GM19239 (cell line): ENCODE measurements around the gene PAM.
"Not testable (repeated sequence)": the region's sequence is repeated elsewhere in the genome, so short reads cannot be mapped to it uniquely, and the experiment has no call there.

ENCODE experiments used
- DNase-seq: peaks from one replicate; pipeline ENCODE4 v3.0.0; 2011; ENCODE audit warnings: low spot score; ENCODE audit not compliant: insufficient read length
- FAIRE-seq: peaks from 2 replicates; lab custom pipeline; 2011; peaks lifted over from hg19 to GRCh38; lab: Jason Lieb, UNC

Gene PAM

GRCh38 chr5:102971676-102972293, 216.7 kb downstream of the PAM start:
- FAIRE-seq (peak; percentile 4), DNase-seq (no peak)

GRCh38 chr5:102974177-102974576, 219.1 kb downstream of the PAM start:
- FAIRE-seq (no peak), DNase-seq (no peak)

- FAIRE-seq = no peak
- no peak for DNase-seq
Measured at GRCh38 chr5:102975045-102975444, 219.9 kb downstream of the PAM start.

GRCh38 chr5:102975457-102976182, 220.5 kb downstream of the PAM start:
- no peak for FAIRE-seq

GRCh38 chr5:102981957-102982635, 227.0 kb downstream of the PAM start:
- FAIRE-seq (no peak), DNase-seq (no peak)

More at GRCh38 chr5:102975457-102976182, 220.5 kb downstream of the PAM start:
- no peak for DNase-seq

- DNase-seq (no peak), FAIRE-seq (no peak)
Measured at GRCh38 chr5:102986074-102986473, 231.0 kb downstream of the PAM start.

GRCh38 chr5:102988459-102988858, 233.4 kb downstream of the PAM start:
- FAIRE-seq (no peak), DNase-seq (no peak)

GRCh38 chr5:102991802-102992201, 236.7 kb downstream of the PAM start:
- no peak for DNase-seq
- no peak for FAIRE-seq

- FAIRE-seq = no peak
- no peak for DNase-seq
Measured at GRCh38 chr5:102996011-102996575, 241.0 kb downstream of the PAM start.

GRCh38 chr5:102998224-102998623, 243.1 kb downstream of the PAM start:
- FAIRE-seq = no peak
- DNase-seq = no peak

- FAIRE-seq (no peak), DNase-seq (no peak)
Measured at GRCh38 chr5:102999191-102999590, 244.1 kb downstream of the PAM start.

GRCh38 chr5:102999621-103000020, 244.5 kb downstream of the PAM start:
- DNase-seq, FAIRE-seq: not testable (repeated sequence)

GRCh38 chr5:103000089-103000488, 245.0 kb downstream of the PAM start:
- no peak for DNase-seq
- FAIRE-seq = no peak

GRCh38 chr5:103003872-103004271, 248.8 kb downstream of the PAM start:
- no peak for FAIRE-seq

GRCh38 chr5:103005276-103005675, 250.2 kb downstream of the PAM start:
- FAIRE-seq = no peak
- DNase-seq = no peak

More at GRCh38 chr5:103003872-103004271, 248.8 kb downstream of the PAM start:
- DNase-seq = no peak

- FAIRE-seq (no peak), DNase-seq (no peak)
Measured at GRCh38 chr5:103006921-103007320, 251.8 kb downstream of the PAM start.

- FAIRE-seq = no peak
- no peak for DNase-seq
Measured at GRCh38 chr5:103010168-103010567, 255.1 kb downstream of the PAM start.

- FAIRE-seq (no peak), DNase-seq (no peak)
Measured at GRCh38 chr5:103013933-103014552, 258.9 kb downstream of the PAM start.

GRCh38 chr5:103014983-103015382, 259.9 kb downstream of the PAM start:
- no peak for DNase-seq
- no peak for FAIRE-seq

- FAIRE-seq = no peak
Measured at GRCh38 chr5:103016167-103016566, 261.1 kb downstream of the PAM start.

More at GRCh38 chr5:103016167-103016566, 261.1 kb downstream of the PAM start:
- DNase-seq = no peak
